ENCODE results near the gene PCA3.

PCA3 gene

DNA sequence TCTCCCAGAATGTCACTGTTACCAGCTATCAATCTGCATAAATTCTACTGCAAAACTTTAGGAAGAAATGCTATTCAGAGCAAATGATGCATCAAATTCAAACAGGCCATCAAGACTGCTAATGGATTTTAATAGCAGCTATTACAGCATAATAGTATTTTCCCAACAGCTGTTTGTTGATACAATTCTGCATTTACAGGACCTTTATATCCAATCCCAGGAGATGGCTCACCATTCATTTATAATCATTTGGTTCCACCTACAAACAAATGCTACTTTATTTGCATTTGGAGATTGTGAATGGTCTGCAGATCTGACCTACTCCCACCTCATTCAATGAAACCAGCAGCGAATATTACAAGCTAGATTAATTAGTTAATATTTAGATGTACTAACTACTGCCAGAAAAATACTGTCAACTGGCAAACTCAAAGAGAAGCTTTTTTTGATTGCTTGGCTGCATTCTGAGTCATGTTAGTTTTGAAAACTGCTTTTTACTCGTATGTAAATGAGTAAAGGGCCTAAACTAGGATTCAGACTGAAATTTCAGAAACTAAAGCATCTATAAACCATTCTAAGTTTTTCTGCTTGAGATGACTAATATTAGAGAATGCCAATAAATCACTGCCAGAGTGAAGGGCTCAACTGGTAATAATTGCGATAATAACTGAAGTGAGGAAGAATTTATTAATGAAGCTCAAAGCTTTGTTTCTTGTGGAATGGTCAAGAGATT lies 7.1 kb upstream of the PCA3 start:
- no peak overlapping the region for H3K9ac ChIP-seq (ENCODE audit: low read depth, low read length)
- H3K4me1 ChIP-seq (ENCODE audit: control insufficient read depth, insufficient read depth, low read length), result peaks cover 8% of the 10 kb centered on the region
- H3K27me3 ChIP-seq (ENCODE audit: control insufficient read depth, insufficient read depth, low read length), result no peaks in the 10 kb centered on the region
- no peaks in the 10 kb centered on the region for H3K36me3 ChIP-seq (ENCODE audit: insufficient read depth, low read length)
- no peak overlapping the region for H3K4me3 ChIP-seq (ENCODE audit: low read length)
- H3K9me3 ChIP-seq (replicated peaks; ENCODE audit: low read length), result no peaks in the 10 kb centered on the region
- H3K4me2 ChIP-seq (ENCODE audit: low read length), result no peak overlapping the region

GRCh38 chr9:76758476-76758875 lies 5.8 kb upstream of the PCA3 start:
- Histone ChIP-seq H3K9ac (ENCODE audit: low read depth, low read length) (no peak overlapping the region), H3K4me3 (ENCODE audit: low read length) (no peak overlapping the region), H3K4me1 (ENCODE audit: control insufficient read depth, insufficient read depth, low read length) (peaks cover 8% of the 10 kb centered on the region), H3K4me2 (ENCODE audit: low read length) (no peak overlapping the region), H3K9me3 (replicated peaks; ENCODE audit: low read length) (no peaks in the 10 kb centered on the region), H3K36me3 (ENCODE audit: insufficient read depth, low read length) (peaks cover 5% of the 10 kb centered on the region), H3K27me3 (ENCODE audit: control insufficient read depth, insufficient read depth, low read length) (no peaks in the 10 kb centered on the region)

- no peak overlapping the region for H3K4me3 ChIP-seq (ENCODE audit: low read length)
- no peak overlapping the region for H3K9ac ChIP-seq (ENCODE audit: low read depth, low read length)
- H3K4me1 ChIP-seq (ENCODE audit: control insufficient read depth, insufficient read depth, low read length), result peaks cover 8% of the 10 kb centered on the region
- no peaks in the 10 kb centered on the region for H3K9me3 ChIP-seq (replicated peaks; ENCODE audit: low read length)
- H3K4me2 ChIP-seq (ENCODE audit: low read length), result no peak overlapping the region
- peaks cover 5% of the 10 kb centered on the region for H3K36me3 ChIP-seq (ENCODE audit: insufficient read depth, low read length)
- no peaks in the 10 kb centered on the region for H3K27me3 ChIP-seq (ENCODE audit: control insufficient read depth, insufficient read depth, low read length)
Observed at GRCh38 chr9:76759732-76760131, 4.5 kb upstream of the PCA3 start.

GRCh38 chr9:76761448-76761847 lies 2.8 kb upstream of the PCA3 start:
- no peak overlapping the region for H3K4me2 ChIP-seq (ENCODE audit: low read length)
- no peaks in the 10 kb centered on the region for H3K27me3 ChIP-seq (ENCODE audit: control insufficient read depth, insufficient read depth, low read length)
- H3K4me1 ChIP-seq (ENCODE audit: control insufficient read depth, insufficient read depth, low read length), result no peaks in the 10 kb centered on the region
- no peak overlapping the region for H3K9ac ChIP-seq (ENCODE audit: low read depth, low read length)
- no peak overlapping the region for H3K4me3 ChIP-seq (ENCODE audit: low read length)
- peaks cover 5% of the 10 kb centered on the region for H3K36me3 ChIP-seq (ENCODE audit: insufficient read depth, low read length)
- no peaks in the 10 kb centered on the region for H3K9me3 ChIP-seq (replicated peaks; ENCODE audit: low read length)

GRCh38 chr9:76766126-76766525 lies 1.9 kb downstream of the PCA3 start:
- Histone ChIP-seq H3K36me3 (ENCODE audit: insufficient read depth, low read length) (peaks cover 5% of the 10 kb centered on the region), H3K9ac (ENCODE audit: low read depth, low read length) (no peak overlapping the region), H3K9me3 (replicated peaks; ENCODE audit: low read length) (no peaks in the 10 kb centered on the region), H3K4me1 (ENCODE audit: control insufficient read depth, insufficient read depth, low read length) (no peaks in the 10 kb centered on the region), H3K4me3 (ENCODE audit: low read length) (no peak overlapping the region), H3K4me2 (ENCODE audit: low read length) (no peak overlapping the region), H3K27me3 (ENCODE audit: control insufficient read depth, insufficient read depth, low read length) (no peaks in the 10 kb centered on the region)

DNA sequence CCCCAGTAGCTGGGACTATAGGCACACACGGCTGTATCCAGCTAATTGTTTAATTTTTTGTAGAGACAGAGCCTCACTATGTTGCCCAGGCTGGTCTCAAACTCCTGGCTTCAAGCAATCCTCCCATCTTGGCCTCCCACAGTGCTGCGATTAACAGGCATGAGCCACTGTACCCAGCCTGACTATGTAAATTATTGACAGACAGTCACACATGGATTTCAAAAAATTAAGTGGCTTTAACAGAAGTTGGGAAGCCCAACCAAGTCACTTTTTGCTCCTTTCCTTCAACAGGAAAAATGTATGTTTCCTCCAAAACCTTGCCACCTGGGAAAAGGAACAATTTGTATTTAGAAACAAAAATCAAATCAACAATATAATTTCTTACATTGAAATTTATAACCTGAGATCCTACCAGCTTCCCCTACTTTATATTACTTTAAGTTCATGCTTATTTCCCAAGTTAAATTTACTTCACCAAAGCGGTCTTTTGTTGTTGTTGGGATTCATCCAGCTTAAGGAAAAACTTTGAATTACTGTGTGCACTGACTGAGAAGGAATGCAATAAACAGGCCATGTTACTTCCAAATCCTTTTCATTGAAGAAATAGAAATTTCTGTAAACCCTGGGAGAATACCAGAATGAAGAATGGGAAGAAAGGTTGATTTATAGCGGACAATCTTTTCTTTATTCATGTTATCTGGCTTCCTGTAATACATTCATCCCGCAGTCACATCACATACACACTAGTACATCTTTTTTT lies 8.6 kb downstream of the PCA3 start:
- Histone ChIP-seq H3K9me3 (replicated peaks; ENCODE audit: low read length) (no peaks in the 10 kb centered on the region), H3K27me3 (ENCODE audit: control insufficient read depth, insufficient read depth, low read length) (no peaks in the 10 kb centered on the region), H3K4me2 (ENCODE audit: low read length) (no peak overlapping the region), H3K4me3 (ENCODE audit: low read length) (no peak overlapping the region), H3K9ac (ENCODE audit: low read depth, low read length) (no peak overlapping the region), H3K36me3 (ENCODE audit: insufficient read depth, low read length) (no peaks in the 10 kb centered on the region), H3K4me1 (ENCODE audit: control insufficient read depth, insufficient read depth, low read length) (no peaks in the 10 kb centered on the region)

DNA sequence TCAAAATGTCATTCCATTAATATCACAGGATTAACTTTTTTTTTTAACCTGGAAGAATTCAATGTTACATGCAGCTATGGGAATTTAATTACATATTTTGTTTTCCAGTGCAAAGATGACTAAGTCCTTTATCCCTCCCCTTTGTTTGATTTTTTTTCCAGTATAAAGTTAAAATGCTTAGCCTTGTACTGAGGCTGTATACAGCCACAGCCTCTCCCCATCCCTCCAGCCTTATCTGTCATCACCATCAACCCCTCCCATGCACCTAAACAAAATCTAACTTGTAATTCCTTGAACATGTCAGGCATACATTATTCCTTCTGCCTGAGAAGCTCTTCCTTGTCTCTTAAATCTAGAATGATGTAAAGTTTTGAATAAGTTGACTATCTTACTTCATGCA lies 20.6 kb downstream of the PCA3 start:
- H3K4me3 ChIP-seq (ENCODE audit: low read length), result no peak overlapping the region
- H3K4me2 ChIP-seq (ENCODE audit: low read length), result no peak overlapping the region
- H3K27me3 ChIP-seq (ENCODE audit: control insufficient read depth, insufficient read depth, low read length), result no peaks in the 10 kb centered on the region
- no peaks in the 10 kb centered on the region for H3K36me3 ChIP-seq (ENCODE audit: insufficient read depth, low read length)
- no peaks in the 10 kb centered on the region for H3K4me1 ChIP-seq (ENCODE audit: control insufficient read depth, insufficient read depth, low read length)
- H3K9ac ChIP-seq (ENCODE audit: low read depth, low read length), result no peak overlapping the region
- no peaks in the 10 kb centered on the region for H3K9me3 ChIP-seq (replicated peaks; ENCODE audit: low read length)

DNA sequence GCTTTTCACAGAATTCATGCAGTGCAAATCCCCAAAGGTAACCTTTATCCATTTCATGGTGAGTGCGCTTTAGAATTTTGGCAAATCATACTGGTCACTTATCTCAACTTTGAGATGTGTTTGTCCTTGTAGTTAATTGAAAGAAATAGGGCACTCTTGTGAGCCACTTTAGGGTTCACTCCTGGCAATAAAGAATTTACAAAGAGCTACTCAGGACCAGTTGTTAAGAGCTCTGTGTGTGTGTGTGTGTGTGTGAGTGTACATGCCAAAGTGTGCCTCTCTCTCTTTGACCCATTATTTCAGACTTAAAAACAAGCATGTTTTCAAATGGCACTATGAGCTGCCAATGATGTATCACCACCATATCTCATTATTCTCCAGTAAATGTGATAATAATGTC lies 21.3 kb downstream of the PCA3 start:
- Histone ChIP-seq H3K9ac (ENCODE audit: low read depth, low read length) (no peak overlapping the region), H3K9me3 (replicated peaks; ENCODE audit: low read length) (no peaks in the 10 kb centered on the region), H3K36me3 (ENCODE audit: insufficient read depth, low read length) (no peaks in the 10 kb centered on the region), H3K27me3 (ENCODE audit: control insufficient read depth, insufficient read depth, low read length) (no peaks in the 10 kb centered on the region), H3K4me1 (ENCODE audit: control insufficient read depth, insufficient read depth, low read length) (no peaks in the 10 kb centered on the region), H3K4me3 (ENCODE audit: low read length) (no peak overlapping the region), H3K4me2 (ENCODE audit: low read length) (no peak overlapping the region)

- Histone ChIP-seq H3K4me1 (ENCODE audit: control insufficient read depth, insufficient read depth, low read length) (no peaks in the 10 kb centered on the region), H3K9me3 (replicated peaks; ENCODE audit: low read length) (no peaks in the 10 kb centered on the region), H3K4me2 (ENCODE audit: low read length) (no peak overlapping the region), H3K9ac (ENCODE audit: low read depth, low read length) (no peak overlapping the region), H3K4me3 (ENCODE audit: low read length) (no peak overlapping the region), H3K36me3 (ENCODE audit: insufficient read depth, low read length) (no peaks in the 10 kb centered on the region), H3K27me3 (ENCODE audit: control insufficient read depth, insufficient read depth, low read length) (no peaks in the 10 kb centered on the region)
Observed at GRCh38 chr9:76787677-76788076, 23.4 kb downstream of the PCA3 start.

DNA sequence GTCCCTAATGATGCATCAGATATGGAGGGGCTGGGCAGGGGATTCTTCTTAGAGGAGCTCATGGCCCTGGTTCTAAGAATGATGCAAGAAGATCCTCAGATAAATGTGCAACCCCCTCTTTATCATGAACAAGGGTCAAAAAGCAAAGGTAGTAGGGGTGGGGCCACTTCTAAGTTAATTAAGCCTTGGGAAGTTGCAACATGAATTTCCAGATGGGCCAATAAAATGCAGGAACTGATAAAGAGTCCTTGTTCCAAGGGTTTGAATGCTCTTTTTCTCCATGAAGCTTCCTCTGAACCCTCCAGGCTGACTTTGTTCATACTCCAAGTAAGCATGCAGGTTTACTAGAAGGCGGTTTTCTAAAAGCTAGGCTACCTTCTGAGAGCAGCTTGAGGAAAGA lies 25.6 kb downstream of the PCA3 start:
- H3K36me3 ChIP-seq (ENCODE audit: insufficient read depth, low read length), result no peaks in the 10 kb centered on the region
- H3K9ac ChIP-seq (ENCODE audit: low read depth, low read length), result no peak overlapping the region
- H3K4me3 ChIP-seq (ENCODE audit: low read length), result no peak overlapping the region
- H3K9me3 ChIP-seq (replicated peaks; ENCODE audit: low read length), result no peaks in the 10 kb centered on the region
- no peaks in the 10 kb centered on the region for H3K27me3 ChIP-seq (ENCODE audit: control insufficient read depth, insufficient read depth, low read length)
- no peaks in the 10 kb centered on the region for H3K4me1 ChIP-seq (ENCODE audit: control insufficient read depth, insufficient read depth, low read length)
- H3K4me2 ChIP-seq (ENCODE audit: low read length), result no peak overlapping the region

- no peak overlapping the region for H3K4me2 ChIP-seq (ENCODE audit: low read length)
- H3K9me3 ChIP-seq (replicated peaks; ENCODE audit: low read length), result no peaks in the 10 kb centered on the region
- no peak overlapping the region for H3K4me3 ChIP-seq (ENCODE audit: low read length)
- no peaks in the 10 kb centered on the region for H3K4me1 ChIP-seq (ENCODE audit: control insufficient read depth, insufficient read depth, low read length)
- H3K9ac ChIP-seq (ENCODE audit: low read depth, low read length), result no peak overlapping the region
- H3K36me3 ChIP-seq (ENCODE audit: insufficient read depth, low read length), result no peaks in the 10 kb centered on the region
- H3K27me3 ChIP-seq (ENCODE audit: control insufficient read depth, insufficient read depth, low read length), result no peaks in the 10 kb centered on the region
Observed at GRCh38 chr9:76793784-76794431, 29.7 kb downstream of the PCA3 start.

All from skeletal muscle satellite cell (primary cell).